Muscle layer of duodenum (tissue), 2 donors: ENCODE measurements around the gene SERGEF.
"Not testable (repeated sequence)": the region's sequence is repeated elsewhere in the genome, so short reads cannot be mapped to it uniquely, and the experiment has no call there.

Source experiments
- H3K27ac ChIP-seq: one replicate; pipeline ENCODE4 v1.7.0; 2013; ENCODE audit warnings: mild to moderate bottlenecking, low read length
- H3K27me3 ChIP-seq: one replicate; pipeline ENCODE4 v1.7.0; 2013; ENCODE audit warnings: low read depth, mild to moderate bottlenecking, control low read depth, low read length
- H3K36me3 ChIP-seq, 2 donors: one replicate each; pipeline ENCODE4 v1.7.0; 2013; ENCODE audit warnings: low read length in 2 of 2, control low read depth in 1 of 2, mild to moderate bottlenecking in 1 of 2; ENCODE audit not compliant: insufficient read depth in 2 of 2, control insufficient read depth in 1 of 2
- H3K4me1 ChIP-seq, 2 donors: one replicate each; pipeline ENCODE4 v1.7.0; 2013; ENCODE audit warnings: low read length in 2 of 2, mild to moderate bottlenecking in 2 of 2, control low read depth in 1 of 2, moderate library complexity in 1 of 2; ENCODE audit not compliant: insufficient read depth in 2 of 2, control insufficient read depth in 1 of 2
- H3K4me3 ChIP-seq, 2 donors: one replicate each; pipeline ENCODE4 v1.7.0; 2013; ENCODE audit warnings: low read length in 2 of 2, low read depth in 1 of 2, mild to moderate bottlenecking in 1 of 2
- H3K9me3 ChIP-seq, 2 donors: one replicate each; pipeline ENCODE4 v1.7.0; 2013; ENCODE audit warnings: low read length in 2 of 2, control low read depth in 1 of 2, mild to moderate bottlenecking in 1 of 2; ENCODE audit not compliant: control insufficient read depth in 1 of 2
- donor health status: healthy.

SERGEF gene

DNA sequence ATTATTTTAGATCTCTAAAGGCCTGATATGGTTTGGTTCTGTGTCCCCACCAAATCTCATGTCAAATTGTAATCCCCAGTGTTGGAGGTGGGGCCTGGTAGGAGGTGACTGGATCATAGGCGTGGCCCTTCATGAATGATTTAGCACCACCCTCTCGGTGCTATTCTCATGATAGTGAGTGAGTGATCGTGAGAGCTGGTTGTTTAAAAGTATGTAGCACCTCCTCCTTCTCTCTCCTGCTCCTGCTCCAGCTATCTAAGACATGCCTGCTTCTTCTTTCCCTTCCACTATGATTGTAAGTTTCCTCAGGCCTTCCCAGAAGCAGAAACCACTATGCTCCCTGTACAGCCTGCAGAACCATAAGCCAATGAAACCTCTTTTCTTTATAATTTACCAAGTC is 114.1 kb downstream of the SERGEF start:
- H3K36me3 ChIP-seq, result no peaks in the 10 kb centered on the region

DNA sequence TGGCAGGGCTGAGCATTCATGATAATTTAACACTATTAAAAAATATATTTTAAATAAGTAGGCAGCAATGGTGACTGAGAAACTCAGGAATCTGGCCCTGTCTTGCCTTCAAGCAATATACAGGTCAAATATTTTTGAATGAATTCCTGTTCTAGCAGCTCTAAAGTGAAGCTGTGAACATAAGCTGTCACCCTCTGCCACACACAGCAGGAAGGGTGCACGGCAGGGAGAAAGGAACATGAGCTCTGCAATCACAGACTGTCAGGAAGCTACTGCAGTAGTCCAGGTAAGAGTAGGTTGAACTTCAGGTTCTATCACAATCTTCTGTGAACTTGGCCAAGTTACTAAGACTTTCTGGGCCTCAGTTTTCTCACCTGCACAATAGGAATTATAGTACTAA is 114.8 kb downstream of the SERGEF start:
- H3K27me3 ChIP-seq, result no peaks in the 10 kb centered on the region
- no peak overlapping the region for H3K27ac ChIP-seq
- no peaks in the 10 kb centered on the region for H3K9me3 ChIP-seq
- no peaks in the 10 kb centered on the region for H3K4me1 ChIP-seq
- no peak overlapping the region for H3K4me3 ChIP-seq
- no peaks in the 10 kb centered on the region for H3K36me3 ChIP-seq

More for the DNA sequence above, 114.1 kb downstream of the SERGEF start:
- Histone ChIP-seq H3K4me3 (no peak overlapping the region), H3K4me1 (no peaks in the 10 kb centered on the region), H3K9me3 (no peaks in the 10 kb centered on the region), H3K27me3 (no peaks in the 10 kb centered on the region), H3K27ac (no peak overlapping the region)

DNA sequence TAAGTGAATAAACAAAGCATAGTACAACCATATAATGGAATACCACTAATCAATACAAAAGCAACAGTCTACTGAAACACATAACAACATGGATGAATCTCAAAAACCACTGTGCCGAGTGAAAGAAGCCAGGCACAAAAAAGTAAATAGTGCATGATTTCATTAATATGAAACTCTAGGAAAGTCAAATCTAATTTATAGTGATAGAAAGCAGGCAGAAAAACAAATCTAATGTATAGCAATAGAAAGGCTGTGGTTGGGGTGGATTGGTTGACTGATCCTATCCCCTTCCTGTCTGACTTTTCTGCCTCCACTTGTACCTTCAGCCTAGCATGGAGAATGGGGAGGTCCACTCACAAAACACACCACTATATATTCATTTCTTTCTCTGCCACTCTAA is 115.4 kb downstream of the SERGEF start:
- Histone ChIP-seq H3K27me3 (no peaks in the 10 kb centered on the region), H3K4me3 (no peak overlapping the region), H3K27ac (no peak overlapping the region), H3K36me3 (peaks cover under 1 to 2% of the 10 kb centered on the region in 2 donors), H3K9me3 (no peaks in the 10 kb centered on the region), H3K4me1 (no peaks in the 10 kb centered on the region)

DNA sequence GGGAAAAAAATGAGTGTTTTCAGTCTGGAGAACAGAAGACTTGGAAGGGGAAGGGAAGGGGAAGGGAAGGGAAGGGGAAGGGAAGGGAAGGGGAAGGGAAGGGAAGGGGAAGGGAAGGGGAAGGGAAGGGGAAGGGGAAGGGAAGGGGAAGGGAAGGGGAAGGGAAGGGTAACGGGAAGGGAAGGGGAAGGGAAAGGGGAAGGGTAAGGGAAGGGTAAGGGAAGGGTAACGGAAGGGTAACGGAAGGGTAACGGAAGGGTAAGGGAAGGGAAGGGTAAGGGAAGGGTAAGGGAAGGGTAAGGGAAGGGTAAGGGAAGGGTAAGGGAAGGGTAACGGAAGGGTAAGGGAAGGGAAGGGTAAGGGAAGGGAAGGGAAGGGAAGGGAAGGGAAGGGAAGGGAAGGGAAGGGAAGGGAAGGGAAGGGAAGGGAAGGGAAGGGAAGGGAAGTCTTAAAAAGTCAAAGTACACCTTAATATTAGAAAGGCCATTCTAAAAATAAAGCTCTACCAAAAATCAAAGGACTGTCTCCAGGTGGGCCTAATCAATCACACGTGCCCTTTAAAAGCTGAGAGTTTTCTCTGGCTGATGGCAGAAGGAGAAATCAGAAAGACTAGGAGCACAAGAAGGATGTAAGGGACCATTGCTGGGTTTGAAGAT is 116.2 kb downstream of the SERGEF start:
- H3K4me1 ChIP-seq, H3K4me3 ChIP-seq, H3K36me3 ChIP-seq, H3K27ac ChIP-seq, H3K9me3 ChIP-seq, H3K27me3 ChIP-seq: not testable (repeated sequence)

DNA sequence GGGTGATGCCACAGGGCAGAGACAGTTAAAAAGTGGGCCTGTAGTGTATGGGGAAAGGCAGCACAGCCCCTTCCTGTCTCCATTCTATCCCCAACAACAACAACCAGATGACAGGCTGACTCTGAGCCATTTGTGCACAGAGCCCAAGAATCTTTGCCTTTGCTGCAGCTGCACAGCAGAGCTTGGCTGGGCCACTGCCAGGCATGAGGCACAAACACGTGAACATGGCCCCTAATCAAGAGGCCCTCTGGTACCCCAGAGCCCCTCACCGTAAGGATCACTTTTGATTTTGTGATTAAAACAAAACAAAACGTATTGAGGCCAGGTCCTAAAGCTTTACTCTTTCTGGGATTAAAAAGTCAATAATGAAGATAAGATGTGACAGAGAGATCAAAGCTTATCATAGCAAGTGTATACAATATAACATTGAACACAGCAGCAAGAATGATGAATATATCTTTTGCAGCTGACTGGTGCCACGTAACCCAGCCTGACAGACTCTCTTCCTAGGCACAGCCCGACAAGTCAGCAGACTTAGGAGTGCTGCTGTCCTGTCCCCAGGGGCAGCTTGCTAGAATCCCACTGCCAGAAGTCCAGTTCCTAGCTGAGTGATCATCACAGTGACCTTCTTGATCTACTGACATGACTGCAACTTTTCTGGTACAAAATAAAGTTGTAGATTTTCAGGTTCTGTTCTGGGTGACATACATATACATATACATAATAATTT is 117.8 kb downstream of the SERGEF start:
- Histone ChIP-seq H3K27me3 (no peaks in the 10 kb centered on the region), H3K4me1 (no peaks in the 10 kb centered on the region), H3K9me3 (no peaks in the 10 kb centered on the region), H3K27ac (no peak overlapping the region), H3K36me3 (peaks cover 3 to 4% of the 10 kb centered on the region in 2 donors), H3K4me3 (no peak overlapping the region)

DNA sequence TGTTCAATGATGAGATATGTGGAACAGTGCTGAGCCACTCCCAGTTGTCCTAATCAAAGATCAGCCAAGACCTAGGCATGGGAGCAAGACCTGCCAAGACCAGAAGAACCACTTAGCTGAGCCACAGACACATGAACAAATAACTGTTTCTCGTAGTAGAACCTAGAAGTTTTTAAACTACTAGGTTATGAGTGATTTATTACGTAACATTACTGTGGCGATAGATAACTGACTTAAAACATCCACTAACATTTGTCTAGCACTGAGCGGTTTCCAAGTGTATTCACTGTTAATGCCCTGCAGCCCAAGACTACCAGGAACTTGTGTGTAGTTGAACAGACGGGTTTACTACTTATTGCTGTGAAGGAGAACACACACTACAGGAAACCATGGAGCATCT is 120.4 kb downstream of the SERGEF start:
- no peaks in the 10 kb centered on the region for H3K9me3 ChIP-seq
- no peaks in the 10 kb centered on the region for H3K4me1 ChIP-seq
- H3K4me3 ChIP-seq, result no peak overlapping the region
- no peaks in the 10 kb centered on the region for H3K27me3 ChIP-seq
- H3K27ac ChIP-seq, result no peak overlapping the region
- peaks cover 3 to 4% of the 10 kb centered on the region in 2 donors for H3K36me3 ChIP-seq

DNA sequence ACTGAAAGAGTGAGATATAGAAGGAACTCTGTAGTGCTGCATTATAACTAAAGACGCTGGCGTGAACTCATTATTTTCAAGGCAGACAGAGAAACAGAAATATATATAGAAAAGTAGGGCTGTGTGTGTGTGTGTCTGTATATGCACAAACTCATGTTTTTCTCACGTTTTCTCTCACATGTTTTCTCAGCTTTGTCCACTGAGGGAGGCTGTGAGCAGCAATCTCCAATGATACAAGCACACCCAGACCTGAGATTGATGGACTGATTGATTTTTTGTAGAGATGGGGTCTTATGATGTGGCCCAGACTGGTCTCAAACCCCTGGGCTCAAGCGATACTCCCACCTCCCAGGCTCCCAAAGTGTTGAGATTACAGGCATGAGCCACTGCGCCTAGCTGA is 122.5 kb downstream of the SERGEF start:
- H3K36me3 ChIP-seq, result peaks cover 3 to 4% of the 10 kb centered on the region in 2 donors

GRCh38 chr11:17887779-17888178 is 125.1 kb downstream of the SERGEF start:
- Histone ChIP-seq H3K36me3 (peaks cover 3 to 4% of the 10 kb centered on the region in 2 donors), H3K4me1 (no peaks in the 10 kb centered on the region), H3K27me3 (no peaks in the 10 kb centered on the region), H3K9me3 (no peaks in the 10 kb centered on the region), H3K27ac (no peak overlapping the region), H3K4me3 (no peak overlapping the region)

More for the DNA sequence above, 122.5 kb downstream of the SERGEF start:
- Histone ChIP-seq H3K4me1 (no peaks in the 10 kb centered on the region), H3K27ac (no peak overlapping the region), H3K4me3 (no peak overlapping the region), H3K9me3 (no peaks in the 10 kb centered on the region), H3K27me3 (no peaks in the 10 kb centered on the region)

DNA sequence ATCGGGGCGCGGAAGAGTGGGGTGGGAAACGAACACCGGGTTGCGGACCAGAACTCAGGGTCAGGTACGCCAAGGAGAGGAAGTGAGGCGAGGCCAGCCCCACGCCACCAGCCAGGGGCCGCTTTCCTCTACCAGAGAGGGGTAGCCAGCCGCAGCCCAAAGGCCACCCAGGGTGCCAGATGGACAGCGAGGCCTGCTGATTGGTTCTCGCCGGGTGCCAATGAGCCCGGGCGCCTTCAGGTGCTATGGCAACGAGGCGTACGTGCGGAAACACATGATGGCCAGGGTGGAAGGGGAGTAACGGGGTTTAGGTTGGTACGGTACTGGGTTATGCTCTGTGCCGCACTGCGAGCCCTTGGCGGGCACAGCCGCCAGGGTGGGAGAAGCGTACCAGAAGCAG is 128.9 kb downstream of the SERGEF start:
- Histone ChIP-seq H3K4me3 (no peak overlapping the region), H3K27ac (no peak overlapping the region), H3K9me3 (no peaks in the 10 kb centered on the region), H3K36me3 (no peaks in the 10 kb centered on the region), H3K4me1 (no peaks in the 10 kb centered on the region), H3K27me3 (no peaks in the 10 kb centered on the region)

DNA sequence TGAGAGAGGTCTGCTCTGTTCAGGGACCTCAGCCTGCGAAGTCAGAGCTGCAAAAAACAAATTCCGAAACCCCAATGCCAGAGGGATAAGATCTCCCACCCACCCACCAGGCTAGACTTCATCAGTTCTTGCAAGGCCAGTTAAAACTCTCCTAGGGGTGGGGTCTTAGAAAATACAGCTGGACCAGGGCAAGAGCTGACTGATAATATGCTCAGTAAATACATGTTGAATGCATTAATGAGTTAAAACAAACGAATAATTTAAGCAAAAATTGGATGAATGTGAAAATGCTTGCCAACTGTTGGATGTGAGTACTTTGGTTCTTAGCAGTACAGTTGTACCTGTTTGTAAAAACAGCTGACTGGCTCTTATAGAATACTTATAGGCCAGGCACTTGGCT is 129.8 kb downstream of the SERGEF start:
- Histone ChIP-seq H3K27me3 (no peaks in the 10 kb centered on the region), H3K36me3 (no peaks in the 10 kb centered on the region), H3K4me3 (no peak overlapping the region), H3K9me3 (no peaks in the 10 kb centered on the region), H3K4me1 (no peaks in the 10 kb centered on the region), H3K27ac (no peak overlapping the region)

- H3K27me3 ChIP-seq, result no peaks in the 10 kb centered on the region
- H3K4me3 ChIP-seq, result no peak overlapping the region
- H3K9me3 ChIP-seq, result no peaks in the 10 kb centered on the region
- no peaks in the 10 kb centered on the region for H3K4me1 ChIP-seq
- peaks cover 5 to 6% of the 10 kb centered on the region in 2 donors for H3K36me3 ChIP-seq
- no peak overlapping the region for H3K27ac ChIP-seq
These were observed 134.1 kb downstream of the SERGEF start for GRCh38 chr11:17878743-17879142.

GRCh38 chr11:17877886-17878285 is 135.0 kb downstream of the SERGEF start:
- H3K9me3 ChIP-seq, result no peaks in the 10 kb centered on the region
- H3K27ac ChIP-seq, result no peak overlapping the region
- no peaks in the 10 kb centered on the region for H3K27me3 ChIP-seq
- no peak overlapping the region for H3K4me3 ChIP-seq
- no peaks in the 10 kb centered on the region for H3K4me1 ChIP-seq
- peaks cover 7 to 8% of the 10 kb centered on the region in 2 donors for H3K36me3 ChIP-seq
